ENCODE results near the gene NANS. TPM values are rescaled to one million over a fixed set of nuclear protein-coding genes. Genes with fewer than 3 reads are reported as not detected.

The NANS gene
- total RNA-seq, 1 donor from 2014 or later: 53.8 TPM

- peak; percentile 76 for ATAC-seq
- intact Hi-C loops (cut with DNase I): no loop called here
- Histone ChIP-seq H3K27me3 (no peaks in the 10 kb centered on the region), H3K4me3 (no peak overlapping the region), H3K9me3 (no peaks in the 10 kb centered on the region), H3K4me1 (peaks cover 14% of the 10 kb centered on the region), H3K36me3 (peaks cover 90% of the 10 kb centered on the region), H3K27ac (no peak overlapping the region)
- TF ChIP-seq CTCF (IDR thresholded peaks at IDR 0.05): no peak
- DNase-seq: no peak
These were observed 46.1 kb upstream of the NANS start for GRCh38 chr9:98010445-98010844.

- no peaks in the 10 kb centered on the region for H3K9me3 ChIP-seq
- no peak for ATAC-seq
- peaks cover 14% of the 10 kb centered on the region for H3K4me1 ChIP-seq
- TF ChIP-seq CTCF (IDR thresholded peaks at IDR 0.05): no peak
- intact Hi-C loops (cut with DNase I): no loop called here
- H3K36me3 ChIP-seq: peaks cover 90% of the 10 kb centered on the region
- no peak for DNase-seq
- no peak overlapping the region for H3K4me3 ChIP-seq
- no peak overlapping the region for H3K27ac ChIP-seq
- no peaks in the 10 kb centered on the region for H3K27me3 ChIP-seq
These were observed 45.4 kb upstream of the NANS start for GRCh38 chr9:98011122-98011521.

GRCh38 chr9:98016137-98016680, 40.3 kb upstream of the NANS start:
- no peak for ATAC-seq
- no peak overlapping the region for H3K27ac ChIP-seq
- H3K4me3 ChIP-seq: no peak overlapping the region
- H3K4me1 ChIP-seq: no peaks in the 10 kb centered on the region
- TF ChIP-seq CTCF (IDR thresholded peaks at IDR 0.05): no peak
- peaks cover 86% of the 10 kb centered on the region for H3K36me3 ChIP-seq
- H3K9me3 ChIP-seq: no peaks in the 10 kb centered on the region
- intact Hi-C loops (cut with DNase I): no loop called here
- no peak for DNase-seq
- no peaks in the 10 kb centered on the region for H3K27me3 ChIP-seq

- ATAC-seq (no peak), DNase-seq (no peak)
- Histone ChIP-seq H3K36me3 (peaks cover 75% of the 10 kb centered on the region), H3K27ac (no peak overlapping the region), H3K9me3 (no peaks in the 10 kb centered on the region), H3K4me1 (no peaks in the 10 kb centered on the region), H3K27me3 (no peaks in the 10 kb centered on the region), H3K4me3 (no peak overlapping the region)
- intact Hi-C loops (cut with DNase I): no loop called here
- TF ChIP-seq CTCF (IDR thresholded peaks at IDR 0.05): no peak
These were observed 39.2 kb upstream of the NANS start for GRCh38 chr9:98017306-98017705.

- intact Hi-C loops (cut with DNase I): no loop called here
These were observed 38.2 kb upstream of the NANS start for GRCh38 chr9:98018347-98018746.

More at GRCh38 chr9:98018347-98018746, 38.2 kb upstream of the NANS start:
- Histone ChIP-seq H3K27me3 (no peaks in the 10 kb centered on the region), H3K9me3 (no peaks in the 10 kb centered on the region), H3K4me1 (no peaks in the 10 kb centered on the region), H3K27ac (no peak overlapping the region), H3K36me3 (peaks cover 64% of the 10 kb centered on the region), H3K4me3 (no peak overlapping the region)
- DNase-seq: no peak
- TF ChIP-seq CTCF (IDR thresholded peaks at IDR 0.05): no peak
- ATAC-seq: no peak

All from upper lobe of right lung (tissue), 1 donor.